ENCODE measurements around the gene CRYZL1.

GRCh38 chr21:33663241-33663640 lies 21.7 kb upstream of the CRYZL1 start:
- TF ChIP-seq POLR2A (IDR thresholded peaks at IDR 0.05) = no peak
- TF ChIP-seq CTCF (IDR thresholded peaks at IDR 0.05) = no peak
- TF ChIP-seq POLR2AphosphoS5 (IDR thresholded peaks at IDR 0.05) = no peak
- TF ChIP-seq EP300 (IDR thresholded peaks at IDR 0.05) = no peak

Measured in gastroesophageal sphincter (tissue), 3 donors.